ENCODE data around the gene KLHL40. TPM values are rescaled to one million over a fixed set of nuclear protein-coding genes. Genes with fewer than 3 reads are reported as not detected.
A peak's percentile ranks its signal among the peaks of the same experiment; 100 is the strongest.

KLHL40 gene
- total and polyA plus RNA-seq, 9 of the 15 experiments (the other 6 are each of a cell fraction or from before 2014, with no cell fraction given), result not detected

DNA sequence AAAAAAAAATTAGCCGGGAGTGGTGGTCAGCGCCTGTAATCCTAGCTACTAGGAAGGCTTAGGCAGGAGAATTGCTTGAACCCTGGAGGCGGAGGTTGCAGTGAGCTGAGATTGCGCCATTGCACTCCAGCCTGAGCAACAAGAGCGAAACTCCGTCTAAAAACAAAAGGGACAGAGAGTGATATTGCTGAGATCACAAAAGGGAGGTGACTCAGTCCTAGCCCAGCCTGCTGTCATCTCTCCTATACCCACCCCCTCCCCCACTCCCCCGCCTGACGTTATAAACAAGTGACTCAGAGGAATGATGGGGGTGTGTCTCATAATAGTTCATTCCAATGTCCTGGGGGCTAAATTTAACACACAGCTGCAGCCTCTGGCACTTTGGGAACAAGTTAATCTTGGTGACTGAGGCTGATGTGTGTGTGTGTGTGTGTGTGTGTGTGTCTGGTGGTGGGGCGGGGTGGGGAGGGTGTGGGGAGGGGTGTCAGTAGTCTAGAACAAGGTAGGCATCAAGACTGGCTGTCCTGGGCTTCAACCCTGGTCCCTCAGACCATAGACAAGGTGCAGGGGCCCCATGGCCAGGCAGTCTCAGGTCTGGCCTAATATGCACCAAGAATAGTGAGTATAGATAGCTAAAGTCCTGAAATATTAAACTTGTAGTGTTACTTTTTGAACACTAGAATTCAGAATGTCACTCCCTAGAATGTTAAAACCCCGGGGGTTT lies 1.3 kb upstream of the KLHL40 start (continued):
- TF ChIP-seq SNRNP70 (optimal IDR thresholded peaks at IDR 0.05; ENCODE audit: low read depth, low read length) (no peak), JUNB (CRISPR knock-in tag; conservative IDR thresholded peaks at IDR 0.05) (no peak), ZNF23 (CRISPR knock-in tag; IDR thresholded peaks at IDR 0.05) (no peak), PRMT5 (CRISPR knock-in tag; IDR thresholded peaks at IDR 0.05) (no peak), ZNF436 (CRISPR knock-in tag; IDR thresholded peaks at IDR 0.05) (no peak), NRF1 (conservative IDR thresholded peaks at IDR 0.05 in 1 of 2, IDR thresholded peaks at IDR 0.05 in 1 of 2) (peak in 1 of 2 experiments; percentile 27; a peak in 2 of 4 replicates), NFYB (IDR thresholded peaks at IDR 0.05; ENCODE audit: extremely low read depth, insufficient read length) (no peak), STAG1 (CRISPR knock-in tag; IDR thresholded peaks at IDR 0.05; ENCODE audit: borderline replicate concordance) (no peak), HSF4 (CRISPR knock-in tag; IDR thresholded peaks at IDR 0.05; ENCODE audit: borderline replicate concordance) (no peak), EGR1 (conservative IDR thresholded peaks at IDR 0.05) (peak; percentile 79), CAMTA2 (CRISPR knock-in tag; conservative IDR thresholded peaks at IDR 0.05) (no peak), HMGN3 (IDR thresholded peaks at IDR 0.05; ENCODE audit: borderline replicate concordance, extremely low read depth, insufficient read length, low read depth, low read length) (no peak), EZH2 (IDR thresholded peaks at IDR 0.05; ENCODE audit: borderline replicate concordance, low read depth, low read length) (no peak), ZNF143 (CRISPR knock-in tag; IDR thresholded peaks at IDR 0.05) (no peak)
- TF ChIP-seq, protein P1, sequence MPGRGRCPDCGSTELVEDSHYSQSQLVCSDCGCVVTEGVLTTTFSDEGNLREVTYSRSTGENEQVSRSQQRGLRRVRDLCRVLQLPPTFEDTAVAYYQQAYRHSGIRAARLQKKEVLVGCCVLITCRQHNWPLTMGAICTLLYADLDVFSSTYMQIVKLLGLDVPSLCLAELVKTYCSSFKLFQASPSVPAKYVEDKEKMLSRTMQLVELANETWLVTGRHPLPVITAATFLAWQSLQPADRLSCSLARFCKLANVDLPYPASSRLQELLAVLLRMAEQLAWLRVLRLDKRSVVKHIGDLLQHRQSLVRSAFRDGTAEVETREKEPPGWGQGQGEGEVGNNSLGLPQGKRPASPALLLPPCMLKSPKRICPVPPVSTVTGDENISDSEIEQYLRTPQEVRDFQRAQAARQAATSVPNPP (IDR thresholded peaks at IDR 0.05; ENCODE audit: borderline replicate concordance, insufficient read depth, insufficient read length), result no peak
- TF ChIP-seq, protein P2, sequence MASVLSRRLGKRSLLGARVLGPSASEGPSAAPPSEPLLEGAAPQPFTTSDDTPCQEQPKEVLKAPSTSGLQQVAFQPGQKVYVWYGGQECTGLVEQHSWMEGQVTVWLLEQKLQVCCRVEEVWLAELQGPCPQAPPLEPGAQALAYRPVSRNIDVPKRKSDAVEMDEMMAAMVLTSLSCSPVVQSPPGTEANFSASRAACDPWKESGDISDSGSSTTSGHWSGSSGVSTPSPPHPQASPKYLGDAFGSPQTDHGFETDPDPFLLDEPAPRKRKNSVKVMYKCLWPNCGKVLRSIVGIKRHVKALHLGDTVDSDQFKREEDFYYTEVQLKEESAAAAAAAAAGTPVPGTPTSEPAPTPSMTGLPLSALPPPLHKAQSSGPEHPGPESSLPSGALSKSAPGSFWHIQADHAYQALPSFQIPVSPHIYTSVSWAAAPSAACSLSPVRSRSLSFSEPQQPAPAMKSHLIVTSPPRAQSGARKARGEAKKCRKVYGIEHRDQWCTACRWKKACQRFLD (CRISPR knock-in tag; IDR thresholded peaks at IDR 0.05), result no peak
- TF ChIP-seq, protein P3, sequence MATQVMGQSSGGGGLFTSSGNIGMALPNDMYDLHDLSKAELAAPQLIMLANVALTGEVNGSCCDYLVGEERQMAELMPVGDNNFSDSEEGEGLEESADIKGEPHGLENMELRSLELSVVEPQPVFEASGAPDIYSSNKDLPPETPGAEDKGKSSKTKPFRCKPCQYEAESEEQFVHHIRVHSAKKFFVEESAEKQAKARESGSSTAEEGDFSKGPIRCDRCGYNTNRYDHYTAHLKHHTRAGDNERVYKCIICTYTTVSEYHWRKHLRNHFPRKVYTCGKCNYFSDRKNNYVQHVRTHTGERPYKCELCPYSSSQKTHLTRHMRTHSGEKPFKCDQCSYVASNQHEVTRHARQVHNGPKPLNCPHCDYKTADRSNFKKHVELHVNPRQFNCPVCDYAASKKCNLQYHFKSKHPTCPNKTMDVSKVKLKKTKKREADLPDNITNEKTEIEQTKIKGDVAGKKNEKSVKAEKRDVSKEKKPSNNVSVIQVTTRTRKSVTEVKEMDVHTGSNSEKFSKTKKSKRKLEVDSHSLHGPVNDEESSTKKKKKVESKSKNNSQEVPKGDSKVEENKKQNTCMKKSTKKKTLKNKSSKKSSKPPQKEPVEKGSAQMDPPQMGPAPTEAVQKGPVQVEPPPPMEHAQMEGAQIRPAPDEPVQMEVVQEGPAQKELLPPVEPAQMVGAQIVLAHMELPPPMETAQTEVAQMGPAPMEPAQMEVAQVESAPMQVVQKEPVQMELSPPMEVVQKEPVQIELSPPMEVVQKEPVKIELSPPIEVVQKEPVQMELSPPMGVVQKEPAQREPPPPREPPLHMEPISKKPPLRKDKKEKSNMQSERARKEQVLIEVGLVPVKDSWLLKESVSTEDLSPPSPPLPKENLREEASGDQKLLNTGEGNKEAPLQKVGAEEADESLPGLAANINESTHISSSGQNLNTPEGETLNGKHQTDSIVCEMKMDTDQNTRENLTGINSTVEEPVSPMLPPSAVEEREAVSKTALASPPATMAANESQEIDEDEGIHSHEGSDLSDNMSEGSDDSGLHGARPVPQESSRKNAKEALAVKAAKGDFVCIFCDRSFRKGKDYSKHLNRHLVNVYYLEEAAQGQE (IDR thresholded peaks at IDR 0.05; ENCODE audit: borderline replicate concordance), result no peak
- TF ChIP-seq, protein P3 (CRISPR knock-in tag; IDR thresholded peaks at IDR 0.05; ENCODE audit: low read depth), result no peak
